Muscle of leg (tissue), 11 donors: ENCODE results near the gene NEK6. TPM values are rescaled to one million over a fixed set of nuclear protein-coding genes. Genes with fewer than 3 reads are reported as not detected.

Experiments
- DNase-seq: peaks from one replicate; pipeline ENCODE4 v3.0.0; 2013
- H3K27ac ChIP-seq: one replicate; pipeline ENCODE4 v1.5.1; 2013; ENCODE audit warnings: mild to moderate bottlenecking, low read length, control low read depth
- H3K27me3 ChIP-seq: one replicate; pipeline ENCODE4 v1.6.1; 2013; ENCODE audit warnings: low read length; ENCODE audit not compliant: control insufficient read depth, insufficient read depth
- H3K36me3 ChIP-seq: one replicate; pipeline ENCODE4 v1.6.1; 2013; ENCODE audit warnings: low read length; ENCODE audit not compliant: control insufficient read depth, insufficient read depth
- H3K4me1 ChIP-seq: one replicate; pipeline ENCODE4 v1.6.1; 2013; ENCODE audit warnings: low read length; ENCODE audit not compliant: control insufficient read depth, insufficient read depth
- H3K4me3 ChIP-seq: one replicate; pipeline ENCODE4 v1.5.1; 2013; ENCODE audit warnings: low read length, control low read depth
- H3K9me3 ChIP-seq: replicated peaks from 2 replicates; pipeline ENCODE4 v1.6.1; 2013; ENCODE audit warnings: low read depth, low read length; ENCODE audit not compliant: control insufficient read depth
- WGBS: methylation state at CpG from one replicate; pipeline ENCODE4 v1.1.5; 2013; ENCODE audit warnings: missing lambda C conversion rate; ENCODE audit not compliant: insufficient coverage; 5-methylcytosine and 5-hydroxymethylcytosine counted together
- polyA plus RNA-seq, 8 donors: library from polyadenylated mRNA; unstranded; fragments of 120-200 nt; gene quantifications; one replicate each; pipeline versions ENCODE4 v1.2.1 to v1.2.3, GENCODE V29; 2013; ENCODE audit warnings: inconsistent platforms in 1 of 8, low replicate concordance in 1 of 8; ENCODE audit not compliant: insufficient read length in 8 of 8, insufficient read depth in 1 of 8
- total RNA-seq: library from RNA; stranded (reverse); fragments of 120-200 nt; gene quantifications from one replicate; pipeline ENCODE4 v1.2.4, GENCODE V29; 2013

The NEK6 gene
- total and polyA plus RNA-seq, 9 donors = 17.7 to 52.6 (median 39.9) TPM

DNA sequence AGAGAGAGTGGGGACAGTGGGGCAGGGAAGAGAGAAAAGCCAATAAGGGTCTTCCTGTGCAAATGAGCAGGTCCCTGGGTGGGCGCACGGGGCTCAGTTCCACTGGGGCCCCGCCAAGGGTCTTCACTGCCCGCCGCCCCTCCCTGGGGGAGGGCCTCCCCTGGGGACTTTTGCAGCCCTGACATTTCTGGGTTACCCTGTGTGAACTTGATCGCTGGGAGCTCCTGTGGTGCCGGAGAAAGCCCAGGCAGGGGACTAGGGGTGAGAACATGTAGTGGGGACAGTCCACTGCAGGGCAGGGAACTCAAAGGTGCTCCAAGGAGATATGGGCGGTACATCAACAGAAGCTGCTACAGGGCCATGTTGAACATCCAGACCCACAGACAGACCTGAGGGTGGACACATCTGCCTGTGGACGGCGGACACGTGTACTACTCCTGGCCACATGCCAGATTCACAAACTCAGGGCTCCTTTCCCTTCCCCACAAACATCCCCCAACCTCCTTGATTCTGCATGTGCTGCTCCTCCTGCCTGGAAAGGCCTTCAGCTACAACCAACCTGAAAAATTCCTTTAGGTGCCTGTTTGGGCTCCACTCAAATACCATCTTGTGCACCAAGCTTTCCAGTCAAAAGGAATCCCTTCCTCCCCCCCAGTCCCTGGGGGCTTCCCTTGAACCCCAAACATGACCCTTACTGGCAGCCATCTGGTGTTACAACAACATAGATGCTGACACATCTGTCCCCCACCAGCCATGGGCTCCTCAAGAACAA is 43.0 kb upstream of the NEK6 start:
- peaks cover 22% of the 10 kb centered on the region for H3K4me1 ChIP-seq
- no peaks in the 10 kb centered on the region for H3K9me3 ChIP-seq
- H3K27me3 ChIP-seq = no peaks in the 10 kb centered on the region
- WGBS = 65% methylated on average over 10 of the region's 11 CpGs
- no peaks in the 10 kb centered on the region for H3K36me3 ChIP-seq
- no peak for DNase-seq
- H3K4me3 ChIP-seq = no peak overlapping the region
- no peak overlapping the region for H3K27ac ChIP-seq

GRCh38 chr9:124215368-124215910 is 42.3 kb upstream of the NEK6 start:
- H3K9me3 ChIP-seq = no peaks in the 10 kb centered on the region
- H3K27me3 ChIP-seq = no peaks in the 10 kb centered on the region
- no peak for DNase-seq
- 73% methylated on average over 2 of the region's 6 CpGs for WGBS
- H3K4me3 ChIP-seq = no peak overlapping the region
- H3K4me1 ChIP-seq = peaks cover 23% of the 10 kb centered on the region
- H3K27ac ChIP-seq = no peak overlapping the region
- H3K36me3 ChIP-seq = no peaks in the 10 kb centered on the region

DNA sequence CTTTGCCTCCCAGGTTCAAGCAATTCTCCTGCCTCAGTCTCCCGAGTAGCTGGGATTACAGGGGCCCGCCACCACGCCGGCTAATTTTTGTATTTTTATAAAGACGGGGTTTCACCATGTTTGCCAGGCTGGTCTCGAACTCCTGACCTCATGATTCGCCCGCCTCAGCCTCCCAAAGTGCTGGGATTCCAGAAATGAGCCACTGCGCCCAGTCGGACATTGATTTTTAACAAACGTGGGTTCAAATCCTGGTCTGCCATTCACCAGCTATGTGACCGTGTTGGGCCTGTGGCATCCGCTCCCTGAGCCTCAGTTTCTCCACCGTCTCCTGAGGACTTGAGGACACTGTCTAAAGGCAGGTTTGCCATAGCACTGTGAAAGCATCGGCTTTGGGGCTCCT is 41.8 kb upstream of the NEK6 start:
- Histone ChIP-seq H3K27me3 (no peaks in the 10 kb centered on the region), H3K4me3 (no peak overlapping the region), H3K36me3 (no peaks in the 10 kb centered on the region), H3K9me3 (no peaks in the 10 kb centered on the region), H3K4me1 (peaks cover 28% of the 10 kb centered on the region), H3K27ac (no peak overlapping the region)
- WGBS = 93% methylated on average over 14 of the region's 15 CpGs
- DNase-seq = no peak

DNA sequence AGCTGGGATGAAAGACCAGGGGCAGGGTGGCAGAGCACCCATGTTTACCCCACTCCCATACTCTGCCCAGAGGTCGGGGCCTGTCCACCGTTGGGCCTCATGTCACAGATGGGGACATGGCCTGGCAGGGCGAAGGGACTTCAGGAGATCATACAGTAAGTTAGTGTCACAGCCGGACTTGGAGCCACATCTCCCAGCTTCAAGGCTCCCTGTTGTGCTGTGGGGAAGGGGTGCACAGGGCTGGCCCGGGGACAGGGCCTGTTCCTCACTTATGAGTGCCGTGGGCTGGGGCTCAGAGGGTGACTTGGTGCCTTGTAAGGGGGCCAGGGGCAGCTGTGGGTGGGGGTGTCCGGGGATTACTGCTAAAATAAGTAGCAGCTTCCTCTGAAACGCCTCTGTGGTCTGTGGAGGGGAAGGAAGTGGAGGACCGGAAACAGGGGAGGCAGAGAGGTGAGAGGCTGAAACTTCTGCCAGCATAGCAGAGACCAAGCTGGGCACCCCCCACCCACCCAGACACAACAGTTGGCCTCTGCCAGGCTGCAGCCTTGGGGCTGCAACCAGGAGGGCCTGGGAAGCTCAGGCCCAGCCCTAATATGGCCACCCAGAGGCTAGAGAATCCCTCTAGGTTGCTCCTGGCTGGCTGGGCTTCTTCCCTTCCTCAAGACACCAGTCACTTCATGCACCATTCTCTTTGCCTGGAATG is 41.1 kb upstream of the NEK6 start:
- WGBS = 56% methylated on average over 4 of the region's 9 CpGs
- Histone ChIP-seq H3K4me1 (peaks cover 32% of the 10 kb centered on the region), H3K9me3 (no peaks in the 10 kb centered on the region), H3K27ac (peak overlapping the region; percentile 51), H3K36me3 (no peaks in the 10 kb centered on the region), H3K27me3 (no peaks in the 10 kb centered on the region), H3K4me3 (no peak overlapping the region)
- peak; percentile 57 for DNase-seq

GRCh38 chr9:124217836-124218437 is 39.8 kb upstream of the NEK6 start:
- Histone ChIP-seq H3K4me3 (no peak overlapping the region), H3K9me3 (no peaks in the 10 kb centered on the region), H3K27me3 (no peaks in the 10 kb centered on the region), H3K4me1 (peaks cover 35% of the 10 kb centered on the region), H3K27ac (peak overlapping the region; percentile 35), H3K36me3 (no peaks in the 10 kb centered on the region)
- DNase-seq = no peak
- no CpG with 5 or more reads among the region's 8 CpGs for WGBS

DNA sequence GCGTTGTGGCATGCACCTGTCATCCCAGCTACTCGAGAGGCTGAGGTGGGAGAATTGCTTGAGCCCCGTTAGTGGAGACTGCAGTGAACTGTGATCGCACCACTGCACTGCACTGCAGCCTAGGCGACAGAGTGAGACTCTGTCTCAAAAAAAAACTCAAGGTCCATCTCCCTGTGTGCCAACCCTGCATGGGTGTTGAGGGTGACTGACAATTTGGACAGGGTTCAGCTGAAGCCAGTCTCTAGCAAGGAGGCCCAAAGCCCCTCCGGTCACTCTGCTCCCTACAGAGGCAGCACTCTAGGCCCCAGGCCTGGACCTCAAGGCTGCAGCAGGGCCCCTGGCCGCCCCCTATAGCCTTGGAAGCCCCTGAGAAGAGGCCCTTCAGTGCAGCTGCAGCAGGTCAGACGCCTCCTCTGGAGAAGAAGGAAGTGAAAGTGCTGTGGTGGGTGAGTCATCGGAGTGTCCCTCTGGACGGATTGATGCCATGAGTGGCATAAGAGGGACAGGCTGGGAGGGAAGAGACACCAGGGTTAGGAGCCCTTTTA is 39.2 kb upstream of the NEK6 start:
- no peaks in the 10 kb centered on the region for H3K27me3 ChIP-seq
- H3K4me1 ChIP-seq = peaks cover 40% of the 10 kb centered on the region
- H3K4me3 ChIP-seq = no peak overlapping the region
- no peaks in the 10 kb centered on the region for H3K9me3 ChIP-seq
- H3K27ac ChIP-seq = no peak overlapping the region
- peak; percentile 72 for DNase-seq
- WGBS = 69% methylated on average over 4 of the region's 10 CpGs
- H3K36me3 ChIP-seq = no peaks in the 10 kb centered on the region

- H3K27ac ChIP-seq = no peak overlapping the region
- WGBS = no CpG with 5 or more reads among the region's 2 CpGs
- no peaks in the 10 kb centered on the region for H3K36me3 ChIP-seq
- DNase-seq = no peak
- H3K4me1 ChIP-seq = peaks cover 43% of the 10 kb centered on the region
- H3K4me3 ChIP-seq = no peak overlapping the region
- H3K27me3 ChIP-seq = no peaks in the 10 kb centered on the region
- no peaks in the 10 kb centered on the region for H3K9me3 ChIP-seq
Measured at GRCh38 chr9:124218987-124219461, 38.7 kb upstream of the NEK6 start.

DNA sequence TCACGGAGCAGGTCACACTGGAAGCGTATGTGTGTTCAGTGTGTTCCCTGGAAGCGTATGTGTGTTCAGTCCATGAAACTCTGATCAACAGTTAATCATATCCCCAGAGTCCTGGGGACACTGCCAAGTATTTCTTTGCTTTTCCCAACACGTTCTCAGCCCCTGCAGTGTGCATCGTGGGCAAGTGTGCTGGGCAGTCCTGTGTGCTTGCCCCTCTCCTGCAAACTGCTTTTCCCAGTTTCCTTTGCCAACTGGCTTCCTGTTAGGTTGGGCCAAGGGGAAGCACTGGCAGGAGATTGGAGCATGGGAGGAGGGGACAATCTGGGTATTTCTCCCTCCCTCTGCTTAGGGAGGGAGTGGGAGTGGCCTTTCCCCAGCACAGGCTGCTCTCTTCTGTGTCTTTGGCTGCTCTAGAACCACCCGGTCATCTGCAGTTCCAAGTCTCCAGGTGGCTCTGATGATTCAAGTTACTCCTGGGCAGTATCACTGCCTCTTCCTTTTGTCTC is 36.8 kb upstream of the NEK6 start:
- peaks cover 2% of the 10 kb centered on the region for H3K27me3 ChIP-seq
- peaks cover 40% of the 10 kb centered on the region for H3K4me1 ChIP-seq
- no peaks in the 10 kb centered on the region for H3K9me3 ChIP-seq
- H3K4me3 ChIP-seq = no peak overlapping the region
- H3K27ac ChIP-seq = no peak overlapping the region
- DNase-seq = peak; percentile 65
- no peaks in the 10 kb centered on the region for H3K36me3 ChIP-seq
- WGBS = 22% methylated on average over 3 of the region's 6 CpGs

GRCh38 chr9:124221676-124222075 is 36.1 kb upstream of the NEK6 start:
- no CpG with 5 or more reads among the region's 3 CpGs for WGBS
- Histone ChIP-seq H3K9me3 (no peaks in the 10 kb centered on the region), H3K36me3 (no peaks in the 10 kb centered on the region), H3K27me3 (peaks cover 2% of the 10 kb centered on the region), H3K4me1 (peaks cover 37% of the 10 kb centered on the region), H3K4me3 (no peak overlapping the region), H3K27ac (no peak overlapping the region)
- no peak for DNase-seq
